DOHH2 (cell line): ENCODE data around the gene MTMR10.

Experiments
- H3F3A ChIP-seq: fragments of 200-600 bp; sonication (generic), shearing (Covaris generic); 2 replicates; pipeline ENCODE4 v1.6.0; 2016; ENCODE audit warnings: antibody characterized with exemption, mild to moderate bottlenecking; ENCODE audit not compliant: control insufficient read depth, insufficient read depth
- H3K27ac ChIP-seq: fragments of 200-600 bp; sonication (generic); 2 replicates; pipeline ENCODE4 v1.5.1; 2014; ENCODE audit warnings: low read depth, mild to moderate bottlenecking, low read length, moderate library complexity
- H3K27me3 ChIP-seq: fragments of 200-600 bp; sonication (generic); 2 replicates; pipeline ENCODE4 v1.6.1; 2014; ENCODE audit warnings: mild to moderate bottlenecking, low read length, mixed read lengths; ENCODE audit not compliant: control insufficient read depth
- H3K36me3 ChIP-seq: fragments of 200-600 bp; sonication (generic); 2 replicates; pipeline ENCODE4 v1.6.1; 2014; ENCODE audit warnings: mild to moderate bottlenecking, low read length, moderate library complexity, mixed read lengths; ENCODE audit not compliant: control insufficient read depth
- H3K4me1 ChIP-seq: fragments of 200-600 bp; sonication (generic); 2 replicates; pipeline ENCODE4 v1.6.1; 2014; ENCODE audit warnings: mild to moderate bottlenecking, low read length, mixed read lengths; ENCODE audit not compliant: control insufficient read depth
- H3K4me2 ChIP-seq: fragments of 200-600 bp; sonication (generic); 2 replicates; pipeline ENCODE4 v1.6.0; 2014; ENCODE audit warnings: mild to moderate bottlenecking, low read length, moderate library complexity
- H3K4me3 ChIP-seq: fragments of 200-600 bp; sonication (generic); 2 replicates; pipeline ENCODE4 v1.5.1; 2014; ENCODE audit warnings: mild to moderate bottlenecking, low read length, mixed read lengths
- H3K79me2 ChIP-seq: fragments of 200-600 bp; sonication (generic); 2 replicates; pipeline ENCODE4 v1.6.1; 2014; ENCODE audit warnings: mild to moderate bottlenecking, low read length, mixed read lengths; ENCODE audit not compliant: control insufficient read depth
- H3K9me2 ChIP-seq: fragments of 200-600 bp; sonication (generic); replicated peaks from 2 replicates; pipeline ENCODE4 v1.6.1; 2014; ENCODE audit warnings: mild to moderate bottlenecking, low read length, mixed read lengths; ENCODE audit not compliant: control insufficient read depth
- H3K9me3 ChIP-seq: fragments of 200-600 bp; sonication (generic); 2 replicates; pipeline ENCODE4 v1.6.1; 2014; ENCODE audit warnings: antibody characterized with exemption, low read length, mixed read lengths; ENCODE audit not compliant: control insufficient read depth, insufficient read depth
- H4K20me1 ChIP-seq: fragments of 200-600 bp; sonication (generic); 2 replicates; pipeline ENCODE4 v1.6.0; 2014; ENCODE audit warnings: low read depth, mild to moderate bottlenecking, antibody characterized with exemption, low read length, moderate library complexity; ENCODE audit not compliant: control insufficient read depth, insufficient read depth
- CTCF ChIP-seq: fragments of 200-600 bp; sonication (generic); IDR thresholded peaks from one replicate; pipeline ENCODE4 v1.5.1; 2014; ENCODE audit warnings: antibody characterized with exemption, mild to moderate bottlenecking, low read depth, low read length; ENCODE audit not compliant: poor library complexity, severe bottlenecking
- EZH2phosphoT487 ChIP-seq: fragments of 200-600 bp; sonication (generic); IDR thresholded peaks from 2 replicates; pipeline ENCODE4 v1.6.1; 2017; ENCODE audit warnings: borderline replicate concordance, mild to moderate bottlenecking, antibody characterized with exemption, low read length, moderate library complexity, mixed read lengths

The MTMR10 gene

GRCh38 chr15:30953731-30954378 lies 37.6 kb downstream of the MTMR10 start:
- no peaks in the 10 kb centered on the region for H3F3A ChIP-seq
- H3K4me3 ChIP-seq = no peak overlapping the region
- H3K27me3 ChIP-seq = no peaks in the 10 kb centered on the region
- no peak overlapping the region for H3K4me2 ChIP-seq
- H3K4me1 ChIP-seq = no peaks in the 10 kb centered on the region
- H3K27ac ChIP-seq = no peak overlapping the region
- TF ChIP-seq EZH2phosphoT487 = no peak
- TF ChIP-seq CTCF = no peak
- H3K9me3 ChIP-seq = no peaks in the 10 kb centered on the region
- peaks cover 71% of the 10 kb centered on the region for H3K36me3 ChIP-seq
- H3K9me2 ChIP-seq = no peaks in the 10 kb centered on the region
- no peaks in the 10 kb centered on the region for H3K79me2 ChIP-seq
- no peaks in the 10 kb centered on the region for H4K20me1 ChIP-seq

GRCh38 chr15:30953183-30953582 lies 38.2 kb downstream of the MTMR10 start:
- TF ChIP-seq CTCF (no peak), EZH2phosphoT487 (no peak)
- Histone ChIP-seq H3K79me2 (no peaks in the 10 kb centered on the region), H4K20me1 (no peaks in the 10 kb centered on the region), H3K4me2 (no peak overlapping the region), H3K9me2 (no peaks in the 10 kb centered on the region), H3K27me3 (no peaks in the 10 kb centered on the region), H3K4me3 (no peak overlapping the region), H3F3A (no peaks in the 10 kb centered on the region), H3K9me3 (no peaks in the 10 kb centered on the region), H3K4me1 (no peaks in the 10 kb centered on the region), H3K36me3 (peaks cover 70% of the 10 kb centered on the region), H3K27ac (no peak overlapping the region)

- H3K27ac ChIP-seq = no peak overlapping the region
- no peak for TF ChIP-seq EZH2phosphoT487
- no peak for TF ChIP-seq CTCF
- no peaks in the 10 kb centered on the region for H3K9me2 ChIP-seq
- H3K27me3 ChIP-seq = no peaks in the 10 kb centered on the region
- H3K79me2 ChIP-seq = no peaks in the 10 kb centered on the region
- no peaks in the 10 kb centered on the region for H3F3A ChIP-seq
- no peaks in the 10 kb centered on the region for H4K20me1 ChIP-seq
- H3K36me3 ChIP-seq = peaks cover 78% of the 10 kb centered on the region
- H3K4me1 ChIP-seq = no peaks in the 10 kb centered on the region
- H3K4me2 ChIP-seq = no peak overlapping the region
- no peak overlapping the region for H3K4me3 ChIP-seq
- no peaks in the 10 kb centered on the region for H3K9me3 ChIP-seq
Observed at GRCh38 chr15:30943654-30944335, 47.6 kb downstream of the MTMR10 start.
